GM21786 (cell line): Measurements from ENCODE around the gene SIK3.

Source experiments
- ATAC-seq: cut with Tn5 transposase; IDR thresholded peaks from one replicate; pipeline ENCODE4 v1.9.1; 2021; ENCODE audit not compliant: unreplicated experiment

The SIK3 gene

GRCh38 chr11:116901964-116902688, 196.1 kb downstream of the SIK3 start:
- ATAC-seq = no peak

- no peak for ATAC-seq
These were observed 197.0 kb downstream of the SIK3 start for GRCh38 chr11:116901211-116901610.

- ATAC-seq = no peak
These were observed 202.0 kb downstream of the SIK3 start for GRCh38 chr11:116896211-116896610.

- ATAC-seq = no peak
These were observed 203.0 kb downstream of the SIK3 start for GRCh38 chr11:116895048-116895757.

- no peak for ATAC-seq
These were observed 204.3 kb downstream of the SIK3 start for GRCh38 chr11:116893906-116894305.

GRCh38 chr11:116893437-116893836, 204.8 kb downstream of the SIK3 start:
- ATAC-seq = no peak

GRCh38 chr11:116892374-116892773, 205.9 kb downstream of the SIK3 start:
- ATAC-seq = no peak

GRCh38 chr11:116891746-116892145, 206.5 kb downstream of the SIK3 start:
- ATAC-seq = no peak

- no peak for ATAC-seq
These were observed 207.6 kb downstream of the SIK3 start for GRCh38 chr11:116890607-116891006.

- ATAC-seq = peak; percentile 78
These were observed 208.0 kb downstream of the SIK3 start for GRCh38 chr11:116890193-116890592.

- ATAC-seq = no peak
These were observed 209.2 kb downstream of the SIK3 start for GRCh38 chr11:116888884-116889549.

- no peak for ATAC-seq
These were observed 210.2 kb downstream of the SIK3 start for GRCh38 chr11:116888024-116888423.

- ATAC-seq = no peak
These were observed 212.1 kb downstream of the SIK3 start for GRCh38 chr11:116885951-116886655.

GRCh38 chr11:116882386-116882785, 215.8 kb downstream of the SIK3 start:
- ATAC-seq = no peak

- ATAC-seq = no peak
These were observed 217.1 kb downstream of the SIK3 start for GRCh38 chr11:116881143-116881542.

- ATAC-seq = no peak
These were observed 218.2 kb downstream of the SIK3 start for GRCh38 chr11:116879800-116880625.

- ATAC-seq = no peak
These were observed 221.6 kb downstream of the SIK3 start for GRCh38 chr11:116876656-116877055.

- no peak for ATAC-seq
These were observed 223.0 kb downstream of the SIK3 start for GRCh38 chr11:116875194-116875593.

GRCh38 chr11:116874251-116874650, 224.0 kb downstream of the SIK3 start:
- ATAC-seq = no peak

GRCh38 chr11:116873381-116873780, 224.8 kb downstream of the SIK3 start:
- no peak for ATAC-seq
